Activated CD8-positive, alpha-beta memory T cell treated with anti-CD3 and anti-CD28 coated beads, Interleukin-2, amount 50 U/mL, for 1 hour (primary cell): ENCODE results near the gene MORF4L1.
"Not testable (repeated sequence)": the region's sequence is repeated elsewhere in the genome, so short reads cannot be mapped to it uniquely, and the experiment has no call there.

Source experiments
- DNase-seq: peaks from one replicate; pipeline ENCODE4 v3.0.0-alpha.2; 2020; ENCODE audit errors: extremely low read depth

The MORF4L1 gene

DNA sequence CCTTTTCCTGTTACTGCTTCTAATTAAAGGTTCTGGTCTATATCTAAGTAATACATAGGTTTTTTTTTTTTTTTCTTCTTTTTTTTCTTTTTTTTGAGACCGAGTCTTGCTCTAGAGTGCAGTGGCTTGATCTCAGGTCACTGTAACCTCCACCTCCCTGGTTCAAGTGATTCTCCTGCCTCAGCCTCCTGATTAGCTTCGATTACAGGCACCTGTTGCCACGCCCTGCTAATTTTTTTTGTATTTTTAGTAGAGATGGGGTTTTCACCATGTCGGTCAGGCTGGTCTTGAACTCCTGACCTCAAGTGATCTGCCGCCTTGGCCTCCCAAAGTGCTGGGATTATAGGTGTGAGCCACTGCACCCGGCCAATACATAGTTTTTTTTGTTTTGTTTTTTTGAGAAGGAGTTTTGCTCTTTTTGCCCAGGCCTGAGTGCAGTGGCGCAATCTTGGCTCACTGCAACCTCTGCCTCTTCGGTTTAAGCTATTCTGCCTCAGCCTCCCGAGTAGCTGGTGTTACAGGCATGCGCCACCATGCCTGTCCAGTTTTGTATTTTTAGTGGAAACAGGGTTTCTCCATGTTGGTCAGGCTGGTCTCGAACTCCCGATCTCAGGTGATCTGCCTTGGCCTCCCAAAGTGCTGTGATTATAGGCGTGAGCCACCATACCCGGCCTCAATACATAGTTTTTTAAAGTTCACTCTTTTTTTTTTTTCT, 28.3 kb downstream of the MORF4L1 start:
- DNase-seq: not testable (repeated sequence)

DNA sequence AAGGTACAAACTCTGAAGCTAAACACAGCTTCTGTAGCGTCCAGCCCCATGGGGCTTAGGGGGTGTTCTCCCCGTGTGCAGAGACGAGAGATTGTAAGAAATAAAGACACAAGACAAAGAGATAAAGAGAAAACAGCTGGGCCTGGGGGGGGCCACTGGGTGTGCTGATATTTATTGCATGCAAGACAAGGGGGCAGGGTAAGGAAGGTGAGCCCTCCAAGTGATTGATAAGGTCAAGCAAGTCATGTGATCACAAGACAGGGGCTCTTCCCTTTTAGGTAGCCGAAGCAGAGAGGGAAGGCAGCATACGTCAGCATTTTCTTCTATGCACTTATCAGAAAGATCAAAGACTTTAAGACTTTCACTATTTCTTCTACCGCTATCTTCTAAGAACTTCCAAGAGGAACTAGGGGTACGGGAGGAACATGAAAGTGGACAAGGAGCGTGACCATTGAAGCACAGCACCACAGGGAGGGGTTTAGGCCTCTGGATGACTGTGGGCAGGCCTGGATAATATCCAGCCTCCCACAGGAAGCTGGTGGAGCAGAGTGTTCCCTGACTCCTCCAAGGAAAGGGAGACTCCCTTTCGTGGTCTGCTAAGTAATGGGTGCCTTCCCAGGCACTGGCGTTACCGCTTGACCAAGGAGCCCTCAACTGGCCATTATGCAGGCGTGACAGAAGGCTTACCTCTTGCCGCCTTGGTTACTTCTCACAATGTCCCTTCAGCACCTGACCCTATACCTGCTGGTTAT, 29.8 kb downstream of the MORF4L1 start:
- DNase-seq: not testable (repeated sequence)

GRCh38 chr15:78904599-78905358, 32.1 kb downstream of the MORF4L1 start:
- no peak for DNase-seq

DNA sequence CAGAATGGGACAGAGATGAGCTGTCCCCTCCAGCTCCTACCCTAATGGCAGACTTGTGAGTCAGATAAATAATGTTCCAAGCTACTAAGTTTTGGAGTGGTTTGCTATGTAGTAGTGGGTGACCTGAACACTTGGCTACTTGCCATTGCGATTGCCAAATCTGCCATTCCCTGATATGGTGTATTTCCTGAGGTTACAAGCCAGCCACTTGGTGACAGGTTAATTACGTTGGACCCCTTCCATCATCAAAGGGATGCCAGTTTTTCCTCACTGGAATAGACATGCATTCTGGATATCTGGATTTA, 33.6 kb downstream of the MORF4L1 start:
- DNase-seq: no peak

- no peak for DNase-seq
Observed at GRCh38 chr15:78907577-78907976, 34.9 kb downstream of the MORF4L1 start.

GRCh38 chr15:78909160-78909695, 36.5 kb downstream of the MORF4L1 start:
- DNase-seq: no peak

DNA sequence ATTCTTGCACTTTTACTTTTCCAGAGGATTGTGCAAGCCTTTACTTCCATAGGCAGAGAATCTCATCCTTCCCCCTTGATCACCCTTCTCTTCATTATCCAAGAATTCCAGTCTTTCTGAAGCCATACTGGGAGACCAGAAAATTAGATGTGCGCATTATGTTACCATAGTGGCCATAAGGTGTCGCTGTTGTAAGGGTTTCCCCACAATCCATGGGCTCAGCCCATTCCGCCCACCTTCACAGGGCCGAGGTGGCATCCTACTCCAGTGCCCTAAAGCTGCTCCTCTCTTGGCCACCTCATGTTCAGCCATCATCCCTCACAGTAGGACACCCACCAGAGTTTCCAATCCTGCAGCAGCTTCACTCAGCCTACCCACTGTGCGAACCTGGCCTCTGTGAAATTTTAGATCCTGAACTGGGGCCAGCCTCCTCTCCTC, 37.1 kb downstream of the MORF4L1 start:
- no peak for DNase-seq

GRCh38 chr15:78910271-78910670, 37.6 kb downstream of the MORF4L1 start:
- no peak for DNase-seq

DNA sequence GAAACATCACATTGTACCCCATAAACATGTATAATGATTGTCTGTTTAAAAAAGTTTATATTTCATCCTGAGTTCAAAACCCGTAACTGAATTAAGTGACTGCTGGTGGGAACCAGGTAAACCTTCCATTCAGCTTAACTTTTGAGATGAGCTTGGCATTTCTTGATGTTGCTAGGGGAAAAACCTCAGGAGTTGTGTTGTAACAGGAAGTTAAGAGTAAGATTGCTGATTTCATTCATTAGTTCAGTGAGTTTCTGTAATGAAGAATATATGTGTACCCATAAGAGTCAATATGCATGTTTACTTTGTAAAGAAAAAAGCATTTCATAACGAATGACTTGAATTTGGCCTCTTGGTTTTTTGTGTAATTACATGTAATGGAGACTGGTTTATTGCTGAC, 39.6 kb downstream of the MORF4L1 start:
- DNase-seq: no peak

- no peak for DNase-seq
Observed at GRCh38 chr15:78913012-78913411, 40.3 kb downstream of the MORF4L1 start.

- DNase-seq: no peak
Observed at GRCh38 chr15:78914027-78914764, 41.5 kb downstream of the MORF4L1 start.

DNA sequence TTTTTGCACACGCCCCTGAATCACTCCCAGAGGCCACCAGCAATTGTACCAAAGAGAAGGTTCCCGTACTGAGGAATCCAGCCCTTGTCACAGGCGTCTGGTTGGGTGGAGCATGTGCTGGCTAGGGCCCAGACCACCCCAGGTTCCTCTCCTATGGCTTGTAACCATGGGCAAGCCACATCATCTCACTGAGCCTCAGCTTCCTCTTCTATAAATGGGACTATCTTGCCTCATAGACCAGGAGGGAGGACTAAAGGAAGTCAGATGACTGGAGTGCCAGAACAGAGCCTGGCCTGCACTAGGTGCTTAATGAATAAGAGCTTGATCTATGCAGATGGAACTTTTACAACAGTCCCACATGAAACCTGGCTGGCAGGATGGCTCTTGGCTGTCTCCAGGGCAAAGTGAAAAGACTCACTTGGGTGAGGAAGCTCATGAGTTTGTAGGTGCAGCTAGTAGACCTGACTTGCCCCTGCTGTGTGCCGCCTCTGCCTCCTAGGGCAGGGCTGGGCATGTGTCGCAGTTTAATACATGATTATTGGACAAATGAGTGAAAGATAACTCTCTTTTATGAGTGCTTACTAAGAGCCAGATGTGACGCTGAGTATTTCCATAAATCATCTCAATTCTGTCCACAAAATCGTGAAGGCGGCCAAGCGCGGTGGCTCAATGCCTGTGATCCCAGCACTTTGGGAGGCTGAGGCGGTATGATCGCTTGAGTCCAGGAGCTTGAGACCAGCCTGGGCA, 42.8 kb downstream of the MORF4L1 start:
- no peak for DNase-seq

- no peak for DNase-seq
Observed at GRCh38 chr15:78916088-78916487, 43.4 kb downstream of the MORF4L1 start.

DNA sequence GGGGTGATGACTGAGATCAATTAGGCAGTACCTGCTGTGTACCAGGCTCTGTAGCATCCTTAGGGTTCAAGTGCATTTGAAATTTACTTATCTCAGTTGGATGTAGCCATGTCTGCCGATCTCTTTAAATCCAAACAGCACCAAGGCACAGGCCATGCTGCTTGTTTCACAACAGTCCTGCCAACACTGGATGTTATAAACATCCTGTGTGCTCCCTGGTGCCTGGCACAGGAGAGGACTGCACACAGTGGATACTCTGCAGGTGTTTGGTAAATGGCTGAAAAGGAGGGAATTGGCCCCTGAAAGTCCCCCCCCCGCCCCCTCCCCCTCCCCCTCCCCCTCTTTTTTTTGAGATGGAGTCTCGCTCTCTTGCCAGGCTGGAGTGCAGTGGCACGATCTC, 45.2 kb downstream of the MORF4L1 start:
- DNase-seq: no peak

DNA sequence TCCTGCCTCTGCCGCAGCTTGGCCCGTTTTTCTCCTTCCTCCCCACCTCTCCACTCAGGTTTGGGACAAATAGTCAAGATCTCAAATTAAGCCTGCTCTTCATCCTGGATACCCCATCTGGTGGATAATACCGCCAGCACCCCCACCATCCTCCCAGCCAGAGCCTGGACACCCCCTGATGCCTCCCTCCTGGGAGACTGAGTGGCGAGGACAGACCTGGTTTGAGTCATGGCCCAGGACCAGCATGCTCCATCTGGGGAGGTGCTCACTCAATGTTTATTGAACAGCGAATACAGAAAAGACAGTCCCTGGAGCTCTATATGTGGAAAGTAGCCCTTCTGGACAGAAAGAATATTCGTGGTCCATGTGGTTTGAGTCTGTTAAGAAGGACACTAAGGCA, 48.8 kb downstream of the MORF4L1 start:
- no peak for DNase-seq

GRCh38 chr15:78921940-78922339, 49.2 kb downstream of the MORF4L1 start:
- DNase-seq: no peak

DNA sequence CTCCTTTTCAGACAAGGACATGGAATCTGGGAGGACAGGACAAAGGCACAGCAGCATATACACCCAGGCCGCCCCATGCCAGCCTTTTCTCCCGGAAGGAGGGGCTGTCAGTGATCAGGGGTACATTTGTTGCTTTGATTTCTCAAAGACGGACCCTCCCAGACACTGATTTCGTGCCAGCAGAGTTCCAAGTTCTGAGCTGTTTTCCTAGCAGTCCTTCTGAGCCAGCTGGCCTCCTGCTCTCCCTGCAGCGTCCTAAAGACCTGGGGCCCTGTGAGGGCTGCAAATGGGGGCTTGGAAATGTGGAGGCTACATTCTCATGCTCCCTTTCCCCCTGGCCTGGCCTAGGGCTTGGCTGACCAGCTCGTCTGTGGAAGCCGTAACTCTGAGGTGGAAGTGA, 49.8 kb downstream of the MORF4L1 start:
- DNase-seq: no peak

GRCh38 chr15:78923015-78923414, 50.3 kb downstream of the MORF4L1 start:
- DNase-seq: no peak

DNA sequence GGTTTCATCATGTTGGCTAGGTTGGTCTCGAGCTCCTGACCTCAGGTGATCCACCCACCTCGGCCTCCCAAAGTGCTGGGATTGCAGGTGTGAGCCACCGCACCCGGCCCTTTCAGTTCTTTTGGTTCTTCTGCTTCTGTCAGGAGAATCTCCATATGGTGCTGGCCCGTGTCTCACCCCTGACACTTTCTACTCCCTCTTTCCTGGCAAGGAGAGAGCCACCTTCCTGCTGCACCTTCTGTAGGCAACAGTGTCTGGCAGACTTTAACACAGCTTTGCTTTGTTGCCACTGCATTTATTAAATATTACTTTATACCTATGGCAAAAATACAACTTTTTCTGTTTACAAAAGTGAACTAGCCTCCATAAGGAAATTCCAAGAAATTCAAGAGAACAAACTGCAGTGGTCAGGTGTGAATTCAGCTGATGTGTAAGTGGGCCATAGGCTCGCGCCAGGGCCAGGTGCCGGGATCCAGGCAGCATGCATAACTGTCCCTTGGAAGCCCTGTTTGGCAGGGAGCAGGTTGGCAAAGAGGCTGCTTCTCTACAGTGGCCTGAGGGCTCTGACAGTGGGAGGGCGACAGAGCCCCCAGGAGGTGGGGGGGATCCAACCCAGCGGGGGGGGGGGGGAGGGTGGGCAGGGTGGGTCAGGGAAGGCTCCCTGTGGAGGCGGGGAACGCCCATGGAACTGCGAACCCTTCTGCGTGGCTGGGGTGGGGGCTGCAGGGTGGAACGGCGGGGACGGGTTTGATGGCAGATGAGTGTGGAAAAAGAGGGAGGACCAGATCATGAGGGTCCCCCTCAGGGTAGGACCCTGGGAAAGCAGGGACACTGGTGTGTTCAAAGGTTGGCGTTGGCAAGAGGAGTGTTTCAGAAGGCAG, 51.0 kb downstream of the MORF4L1 start:
- no peak for DNase-seq

DNA sequence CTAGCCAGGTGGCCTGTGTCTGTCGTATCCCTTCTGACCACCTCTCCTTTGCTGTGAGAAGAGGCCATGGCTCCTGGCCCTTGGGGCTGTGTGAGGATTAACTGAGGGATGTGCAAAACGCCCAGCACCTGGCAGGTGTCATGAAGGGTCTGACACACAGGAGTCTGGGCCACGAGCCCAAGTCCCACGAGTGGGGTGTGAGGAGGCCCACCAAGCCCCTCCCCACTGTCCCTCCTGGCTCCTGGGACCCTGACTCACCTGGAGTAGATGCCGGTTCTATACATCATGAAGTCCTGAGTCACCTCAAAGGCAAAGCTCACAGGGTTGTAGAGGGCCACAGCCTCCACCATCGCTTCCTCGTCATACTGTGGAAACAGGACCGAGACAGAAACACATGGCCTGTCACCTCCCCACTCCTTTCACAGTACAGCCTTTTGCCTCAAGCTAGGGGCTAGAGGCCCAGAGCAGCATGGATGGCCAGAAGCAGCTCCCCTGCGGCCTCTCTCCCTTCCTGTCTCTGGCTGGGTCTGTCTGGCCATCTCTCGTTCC, 52.5 kb downstream of the MORF4L1 start:
- no peak for DNase-seq
